Stimulated activated CD8-positive, alpha-beta memory T cell treated with anti-CD3 and anti-CD28 coated beads, Interleukin-15, amount 100 ng/mL, for 4 hours (primary cell): ENCODE results near the gene AP4E1.
"Not testable (repeated sequence)": the region's sequence is repeated elsewhere in the genome, so short reads cannot be mapped to it uniquely, and the experiment has no call there.

Source experiments
- DNase-seq, 2 donors: peaks; one replicate each; pipeline ENCODE4 v3.0.0-alpha.2; 2020; ENCODE audit warnings: low read depth in 2 of 2

Gene AP4E1

GRCh38 chr15:51023499-51023898 lies 115.0 kb downstream of the AP4E1 start:
- no peak for DNase-seq

DNA sequence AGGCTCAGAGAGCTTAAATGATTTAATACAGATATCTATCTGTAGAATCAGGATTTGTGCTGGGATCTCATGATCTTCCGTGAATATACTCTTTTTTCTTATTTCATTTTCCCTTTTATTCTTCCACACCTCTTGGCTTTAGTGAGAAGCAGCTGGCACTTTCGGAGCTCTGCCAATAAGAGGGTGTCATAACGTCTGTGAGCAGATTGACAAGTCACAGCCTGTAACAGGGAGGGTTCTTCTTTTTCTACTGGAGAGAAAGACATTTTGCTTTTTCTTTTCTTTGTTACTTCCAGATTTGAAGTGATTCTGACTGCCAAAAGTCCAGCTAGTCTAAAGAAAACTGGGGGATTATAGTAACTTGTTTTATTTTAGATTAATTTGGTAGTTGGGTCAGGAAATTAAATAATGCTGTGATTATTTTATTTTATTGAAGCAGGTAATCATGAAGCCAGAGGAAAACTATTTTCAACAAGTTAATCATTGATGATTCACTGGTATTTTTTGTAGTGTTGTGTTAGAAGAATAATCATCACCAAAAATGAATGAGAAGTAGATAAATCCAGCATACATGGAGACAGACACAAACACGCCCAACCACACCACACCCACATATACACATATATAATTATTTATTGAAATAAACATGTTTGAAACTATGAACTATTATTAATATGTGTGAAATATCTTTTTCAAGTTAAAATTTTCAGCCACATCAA lies 116.4 kb downstream of the AP4E1 start:
- DNase-seq, result no peak

GRCh38 chr15:51025454-51025846 lies 117.0 kb downstream of the AP4E1 start:
- DNase-seq, result no peak

GRCh38 chr15:51030649-51031316 lies 122.3 kb downstream of the AP4E1 start:
- DNase-seq, result no peak

GRCh38 chr15:51037474-51037873 lies 129.0 kb downstream of the AP4E1 start:
- DNase-seq, result not testable (repeated sequence)

GRCh38 chr15:51038162-51038973 lies 129.9 kb downstream of the AP4E1 start:
- no peak for DNase-seq

- no peak for DNase-seq
These were observed 130.5 kb downstream of the AP4E1 start for GRCh38 chr15:51038974-51039319.

DNA sequence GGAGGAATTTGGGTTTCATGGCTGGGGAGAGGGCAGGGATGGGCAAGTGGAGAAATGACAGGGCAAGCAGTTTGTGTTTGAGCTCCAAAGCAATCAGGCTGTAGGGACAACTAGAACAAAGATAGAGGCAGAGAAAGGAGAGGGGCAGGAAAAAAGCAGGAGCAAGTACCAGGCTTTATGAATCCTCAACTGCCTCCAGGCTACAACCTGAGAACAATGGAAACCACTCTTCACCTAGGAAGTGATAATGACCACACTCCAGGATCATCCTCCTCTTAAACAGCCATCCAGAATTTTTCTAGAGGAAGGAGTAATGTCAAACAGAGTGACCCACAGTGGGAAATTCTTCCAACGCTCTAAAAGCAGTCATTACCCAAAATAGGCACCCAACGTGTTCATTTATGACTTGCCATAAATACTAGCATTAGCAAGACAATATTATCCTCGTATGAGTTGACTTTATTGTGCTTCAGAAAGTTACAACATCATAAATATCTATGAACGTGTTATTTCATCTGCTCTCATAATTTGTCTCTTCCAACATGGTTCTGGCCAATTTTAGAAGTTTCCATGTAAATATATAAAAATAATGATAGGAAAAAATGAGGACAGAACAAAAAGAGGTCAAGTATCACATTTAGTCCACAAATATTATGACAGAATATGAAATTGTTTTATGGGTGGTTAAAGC lies 135.7 kb downstream of the AP4E1 start:
- DNase-seq, result no peak

GRCh38 chr15:51046016-51046415 lies 137.5 kb downstream of the AP4E1 start:
- DNase-seq, result no peak

DNA sequence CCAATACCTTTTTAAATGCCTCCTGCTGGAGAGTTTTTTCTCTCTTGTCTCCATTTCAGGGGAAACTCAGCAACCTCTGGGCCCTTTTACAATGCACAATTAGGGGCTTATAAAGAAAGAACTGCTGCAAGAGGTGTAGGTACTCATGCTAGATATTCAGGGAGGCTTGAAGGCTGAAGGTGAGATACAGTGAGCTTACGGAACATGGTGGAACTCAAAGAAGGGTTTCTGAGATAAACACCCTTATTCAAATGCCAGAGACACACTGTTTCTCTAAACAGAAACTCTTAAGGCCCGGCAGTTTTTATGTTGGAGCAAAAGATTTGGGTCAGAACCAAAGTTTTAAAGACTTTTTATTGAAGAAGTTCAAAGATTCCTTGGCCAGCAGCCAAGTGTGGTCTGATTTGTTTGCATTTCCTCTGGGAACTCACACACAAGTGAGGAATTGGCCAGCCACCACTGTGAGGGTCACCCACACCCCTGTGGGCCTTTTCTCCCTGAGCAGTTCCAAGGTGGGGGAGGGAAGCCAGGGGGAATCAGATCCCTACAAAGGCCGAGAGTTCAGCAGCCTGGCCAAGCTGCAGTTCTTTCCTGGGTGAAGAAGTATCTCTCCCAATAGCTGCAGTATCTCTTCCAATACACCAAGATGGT lies 138.4 kb downstream of the AP4E1 start:
- no peak for DNase-seq

DNA sequence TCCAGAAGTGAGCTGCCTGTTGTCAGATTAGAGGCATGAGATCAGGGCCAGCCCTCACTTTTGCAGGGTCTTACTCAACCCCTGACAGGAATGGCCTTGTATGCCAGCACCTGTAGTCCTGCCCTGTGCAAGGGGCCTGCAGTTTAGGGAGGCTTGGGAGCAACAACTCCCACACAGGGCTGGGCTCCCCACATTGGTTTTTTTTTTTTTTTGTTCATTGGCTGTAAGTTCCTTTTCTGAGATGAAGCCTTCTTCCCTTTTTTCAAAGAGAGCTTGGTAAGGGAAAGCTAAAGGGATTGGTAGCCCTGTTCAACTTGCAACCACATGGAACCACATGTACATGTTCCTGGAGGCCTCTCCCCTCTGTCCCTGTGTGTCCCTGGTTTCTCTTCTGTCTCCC lies 139.8 kb downstream of the AP4E1 start:
- DNase-seq, result no peak

GRCh38 chr15:51049081-51049480 lies 140.6 kb downstream of the AP4E1 start:
- no peak for DNase-seq

- DNase-seq, result no peak
These were observed 143.3 kb downstream of the AP4E1 start for GRCh38 chr15:51051776-51052175.

- no peak for DNase-seq
These were observed 145.1 kb downstream of the AP4E1 start for GRCh38 chr15:51053571-51053970.

GRCh38 chr15:51054535-51054934 lies 146.1 kb downstream of the AP4E1 start:
- no peak for DNase-seq
